GM12878 (cell line): Measurements from ENCODE around the gene ZKSCAN7. TPM values are rescaled to one million over a fixed set of nuclear protein-coding genes. Genes with fewer than 3 reads are reported as not detected.

Experiments used
- BHLHE40 ChIP-seq, 2 experiments: fragments of 450-650 bp in 1 of 2; IDR thresholded peaks; 2 replicates each; pipeline ENCODE4 v1.6.1; 2011 to 2017; ENCODE audit warnings: low read depth in 2 of 2, borderline replicate concordance in 1 of 2, improper control_type of control experiment in 1 of 2, low read length in 1 of 2, mild to moderate bottlenecking in 1 of 2
- BMI1 ChIP-seq: fragments of 450-650 bp; IDR thresholded peaks from 2 replicates; pipeline ENCODE4 v1.6.1; 2016; ENCODE audit warnings: mild to moderate bottlenecking, moderate library complexity, borderline replicate concordance
- CREB1 ChIP-seq: IDR thresholded peaks from 2 replicates; pipeline ENCODE4 v1.6.1; 2012; ENCODE audit warnings: low read depth, mild to moderate bottlenecking, inconsistent platforms
- ELK1 ChIP-seq: IDR thresholded peaks from 2 replicates; pipeline ENCODE4 v1.6.1; 2012; ENCODE audit warnings: low read depth, low read length, improper control_type of control experiment
- ESRRA ChIP-seq: IDR thresholded peaks from 2 replicates; pipeline ENCODE4 v1.6.1; 2012; ENCODE audit warnings: mild to moderate bottlenecking, low read length, improper control_type of control experiment
- GABPA ChIP-seq: IDR thresholded peaks from 2 replicates; pipeline ENCODE4 v1.6.1; 2014; ENCODE audit warnings: antibody characterized with exemption, low read depth, mild to moderate bottlenecking, inconsistent platforms
- HDGF ChIP-seq: fragments of 450-650 bp; IDR thresholded peaks from 2 replicates; pipeline ENCODE4 v1.6.1; 2016; ENCODE audit warnings: antibody characterized with exemption
- JUNB ChIP-seq: IDR thresholded peaks from 2 replicates; pipeline ENCODE4 v1.6.1; 2016; ENCODE audit warnings: antibody characterized with exemption, mild to moderate bottlenecking
- KDM1A ChIP-seq: fragments of 200-600 bp; sonication (generic); IDR thresholded peaks from 2 replicates; pipeline ENCODE4 v1.6.1; 2016; ENCODE audit warnings: borderline replicate concordance
- LARP7 ChIP-seq: fragments of 450-650 bp; IDR thresholded peaks from 2 replicates; pipeline ENCODE4 v1.6.1; 2017; ENCODE audit warnings: mild to moderate bottlenecking
- MTA2 ChIP-seq: fragments of 450-650 bp; IDR thresholded peaks from 2 replicates; pipeline ENCODE4 v1.6.1; 2016; ENCODE audit warnings: low read depth, mild to moderate bottlenecking, moderate library complexity
- MYB ChIP-seq: fragments of 150-350 bp; IDR thresholded peaks from 2 replicates; pipeline ENCODE4 v1.6.1; 2014; ENCODE audit warnings: mild to moderate bottlenecking, low read depth, low read length, borderline replicate concordance
- PAX8 ChIP-seq: fragments of 450-650 bp; IDR thresholded peaks from 2 replicates; pipeline ENCODE4 v1.6.1; 2017; ENCODE audit warnings: mild to moderate bottlenecking, moderate library complexity
- POLR2A ChIP-seq: IDR thresholded peaks from 2 replicates; pipeline ENCODE4 v1.6.1; 2011; ENCODE audit warnings: low read depth, mild to moderate bottlenecking, low read length
- RAD51 ChIP-seq: fragments of 450-650 bp; IDR thresholded peaks from 2 replicates; pipeline ENCODE4 v1.6.1; 2016; ENCODE audit warnings: moderate library complexity, mild to moderate bottlenecking, inconsistent platforms
- RUNX3 ChIP-seq: IDR thresholded peaks from 2 replicates; pipeline ENCODE4 v1.6.1; 2012; ENCODE audit warnings: low read length, inconsistent platforms
- SKIL ChIP-seq: fragments of 450-650 bp; IDR thresholded peaks from 2 replicates; pipeline ENCODE4 v1.6.1; 2017; ENCODE audit warnings: mild to moderate bottlenecking, low read depth, inconsistent platforms; ENCODE audit not compliant: poor library complexity, severe bottlenecking
- SMARCA5 ChIP-seq: fragments of 450-650 bp; IDR thresholded peaks from 2 replicates; pipeline ENCODE4 v1.6.1; 2017; ENCODE audit warnings: mild to moderate bottlenecking
- SREBF2 ChIP-seq: IDR thresholded peaks from 2 replicates; pipeline ENCODE4 v1.6.1; 2012; ENCODE audit warnings: mild to moderate bottlenecking, low read length
- polyA plus RNA-seq, 11 experiments: library from polyadenylated mRNA; depleted of rRNA in 4 of 11; unstranded in 6 of 11; stranded (reverse) in 5 of 11; fragments of >200 nt; fragmentation: Nextera tagmentation in 4 of 11; fragmentation: Illumina TruSeq in 1 of 11; extraction: Ambion mirVana in 4 of 11; extraction: Trizol in 1 of 11; gene quantifications; 1 replicate in 1 of 11; 2 replicates in 10 of 11; pipeline versions ENCODE4 v1.2.1 to v1.2.3, GENCODE V29; 2011 to 2016; ENCODE audit warnings: inconsistent platforms in 2 of 11, missing spikeins in 2 of 11, low read depth in 1 of 11
- total RNA-seq, 4 experiments: library from RNA; depleted of rRNA in 3 of 4; stranded (reverse); fragments of >200 nt in 3 of 4; fragmentation: Illumina TruSeq in 1 of 4; extraction: Trizol in 1 of 4; gene quantifications; 2 replicates each; pipeline versions ENCODE4 v1.2.1 to v1.2.3, GENCODE V29; 2013 to 2021
- TF ChIP-seq, protein P1 (sequence below): fragments of 450-650 bp; IDR thresholded peaks from 2 replicates; pipeline ENCODE4 v1.6.1; 2017; ENCODE audit warnings: low read depth, mild to moderate bottlenecking, moderate library complexity
- TF ChIP-seq, protein P2 (sequence below): fragments of 450-650 bp; IDR thresholded peaks from 2 replicates; pipeline ENCODE4 v1.6.1; 2016; ENCODE audit warnings: mild to moderate bottlenecking
- TF ChIP-seq, protein P3 (sequence below): IDR thresholded peaks from 2 replicates; pipeline ENCODE4 v1.6.1; 2012; ENCODE audit warnings: mild to moderate bottlenecking, low read depth, low read length

The ZKSCAN7 gene
- total and polyA plus RNA-seq, 10 of the 15 experiments (the other 5 are each of a cell fraction or from before 2014, with no cell fraction given) = 0.77 to 6.0 (median 3.5) TPM

GRCh38 chr3:44584646-44585501, 29.9 kb downstream of the ZKSCAN7 start, which contains the start of gene ZNF660 (continued):
- TF ChIP-seq SKIL (no peak), MTA2 (no peak), GABPA (peak; percentile 45; the same call in 1 of the 2 replicates), ESRRA (no peak), JUNB (no peak), PAX8 (no peak), MYB (no peak), SMARCA5 (no peak), HDGF (no peak; the same call in 1 of the 2 replicates), BMI1 (no peak), KDM1A (no peak), RAD51 (no peak), LARP7 (no peak), BHLHE40 (IDR thresholded peaks at IDR 0.05; ENCODE audit: borderline replicate concordance in 1 of 2, low read depth in 2 of 2, low read length in 1 of 2) (no peak; a peak in 1 of 4 replicates), POLR2A (peak; percentile 70), ELK1 (no peak), CREB1 (peak; percentile 77), RUNX3 (peak; percentile 14; the same call in 1 of the 2 replicates), SREBF2 (no peak)
- TF ChIP-seq, protein P1, sequence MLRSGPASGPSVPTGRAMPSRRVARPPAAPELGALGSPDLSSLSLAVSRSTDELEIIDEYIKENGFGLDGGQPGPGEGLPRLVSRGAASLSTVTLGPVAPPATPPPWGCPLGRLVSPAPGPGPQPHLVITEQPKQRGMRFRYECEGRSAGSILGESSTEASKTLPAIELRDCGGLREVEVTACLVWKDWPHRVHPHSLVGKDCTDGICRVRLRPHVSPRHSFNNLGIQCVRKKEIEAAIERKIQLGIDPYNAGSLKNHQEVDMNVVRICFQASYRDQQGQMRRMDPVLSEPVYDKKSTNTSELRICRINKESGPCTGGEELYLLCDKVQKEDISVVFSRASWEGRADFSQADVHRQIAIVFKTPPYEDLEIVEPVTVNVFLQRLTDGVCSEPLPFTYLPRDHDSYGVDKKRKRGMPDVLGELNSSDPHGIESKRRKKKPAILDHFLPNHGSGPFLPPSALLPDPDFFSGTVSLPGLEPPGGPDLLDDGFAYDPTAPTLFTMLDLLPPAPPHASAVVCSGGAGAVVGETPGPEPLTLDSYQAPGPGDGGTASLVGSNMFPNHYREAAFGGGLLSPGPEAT = 0 out of 2 replicates have a peak, but pooled peaks have one; percentile 23
- TF ChIP-seq, protein P2, sequence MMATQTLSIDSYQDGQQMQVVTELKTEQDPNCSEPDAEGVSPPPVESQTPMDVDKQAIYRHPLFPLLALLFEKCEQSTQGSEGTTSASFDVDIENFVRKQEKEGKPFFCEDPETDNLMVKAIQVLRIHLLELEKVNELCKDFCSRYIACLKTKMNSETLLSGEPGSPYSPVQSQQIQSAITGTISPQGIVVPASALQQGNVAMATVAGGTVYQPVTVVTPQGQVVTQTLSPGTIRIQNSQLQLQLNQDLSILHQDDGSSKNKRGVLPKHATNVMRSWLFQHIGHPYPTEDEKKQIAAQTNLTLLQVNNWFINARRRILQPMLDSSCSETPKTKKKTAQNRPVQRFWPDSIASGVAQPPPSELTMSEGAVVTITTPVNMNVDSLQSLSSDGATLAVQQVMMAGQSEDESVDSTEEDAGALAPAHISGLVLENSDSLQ = peak; percentile 23; the same call in 1 of the 2 replicates
- TF ChIP-seq, protein P3, sequence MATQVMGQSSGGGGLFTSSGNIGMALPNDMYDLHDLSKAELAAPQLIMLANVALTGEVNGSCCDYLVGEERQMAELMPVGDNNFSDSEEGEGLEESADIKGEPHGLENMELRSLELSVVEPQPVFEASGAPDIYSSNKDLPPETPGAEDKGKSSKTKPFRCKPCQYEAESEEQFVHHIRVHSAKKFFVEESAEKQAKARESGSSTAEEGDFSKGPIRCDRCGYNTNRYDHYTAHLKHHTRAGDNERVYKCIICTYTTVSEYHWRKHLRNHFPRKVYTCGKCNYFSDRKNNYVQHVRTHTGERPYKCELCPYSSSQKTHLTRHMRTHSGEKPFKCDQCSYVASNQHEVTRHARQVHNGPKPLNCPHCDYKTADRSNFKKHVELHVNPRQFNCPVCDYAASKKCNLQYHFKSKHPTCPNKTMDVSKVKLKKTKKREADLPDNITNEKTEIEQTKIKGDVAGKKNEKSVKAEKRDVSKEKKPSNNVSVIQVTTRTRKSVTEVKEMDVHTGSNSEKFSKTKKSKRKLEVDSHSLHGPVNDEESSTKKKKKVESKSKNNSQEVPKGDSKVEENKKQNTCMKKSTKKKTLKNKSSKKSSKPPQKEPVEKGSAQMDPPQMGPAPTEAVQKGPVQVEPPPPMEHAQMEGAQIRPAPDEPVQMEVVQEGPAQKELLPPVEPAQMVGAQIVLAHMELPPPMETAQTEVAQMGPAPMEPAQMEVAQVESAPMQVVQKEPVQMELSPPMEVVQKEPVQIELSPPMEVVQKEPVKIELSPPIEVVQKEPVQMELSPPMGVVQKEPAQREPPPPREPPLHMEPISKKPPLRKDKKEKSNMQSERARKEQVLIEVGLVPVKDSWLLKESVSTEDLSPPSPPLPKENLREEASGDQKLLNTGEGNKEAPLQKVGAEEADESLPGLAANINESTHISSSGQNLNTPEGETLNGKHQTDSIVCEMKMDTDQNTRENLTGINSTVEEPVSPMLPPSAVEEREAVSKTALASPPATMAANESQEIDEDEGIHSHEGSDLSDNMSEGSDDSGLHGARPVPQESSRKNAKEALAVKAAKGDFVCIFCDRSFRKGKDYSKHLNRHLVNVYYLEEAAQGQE = no peak
